Suprapubic skin (tissue), 4 donors: ENCODE results near the gene ASTN2.

Source experiments
- CTCF ChIP-seq, 2 donors: fragments of 200-600 bp in 1 of 2; fragments of 450-650 bp in 1 of 2; sonication (generic) in 1 of 2; IDR thresholded peaks; one replicate each; pipeline ENCODE4 v1.5.1; 2016 to 2019; ENCODE audit warnings: antibody characterized with exemption in 2 of 2, mild to moderate bottlenecking in 1 of 2, moderate library complexity in 1 of 2
- EP300 ChIP-seq: sonication (generic); formaldehyde crosslinking; IDR thresholded peaks from one replicate; pipeline ENCODE4 v1.6.1; 2017; ENCODE audit warnings: antibody characterized with exemption
- POLR2AphosphoS5 ChIP-seq, 3 donors: sonication (generic); formaldehyde crosslinking; IDR thresholded peaks; one replicate each; pipeline ENCODE4 v1.6.1; 2017; ENCODE audit warnings: antibody characterized with exemption in 3 of 3

GRCh38 chr9:116475201-116475600 is 939.7 kb downstream of the ASTN2 start:
- TF ChIP-seq EP300 (no peak), CTCF (IDR thresholded peaks at IDR 0.05) (no peak), POLR2AphosphoS5 (IDR thresholded peaks at IDR 0.05) (no peak)
